ENCODE results near the gene ENTHD1.

DNA sequence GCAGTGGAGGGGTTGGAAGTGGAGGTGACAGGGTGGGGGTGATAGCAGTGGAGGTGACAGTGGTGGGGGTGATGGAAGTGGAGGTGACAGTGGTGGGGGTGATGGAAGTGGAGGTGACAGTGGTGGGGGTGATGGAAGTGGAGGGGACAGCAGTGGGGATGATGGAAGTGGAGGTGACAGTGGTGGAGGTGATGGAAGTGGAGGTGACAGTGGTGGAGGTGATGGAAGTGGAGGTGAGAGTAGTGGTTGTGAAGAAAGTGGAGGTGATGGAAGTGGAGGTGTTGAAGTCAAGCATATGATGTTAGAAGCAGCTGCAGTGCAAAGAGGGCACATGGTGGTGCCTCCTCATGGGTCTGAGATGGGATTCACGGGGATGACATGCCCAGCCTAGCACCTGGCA lies 181.5 kb downstream of the ENTHD1 start:
- TF ChIP-seq, protein P1, sequence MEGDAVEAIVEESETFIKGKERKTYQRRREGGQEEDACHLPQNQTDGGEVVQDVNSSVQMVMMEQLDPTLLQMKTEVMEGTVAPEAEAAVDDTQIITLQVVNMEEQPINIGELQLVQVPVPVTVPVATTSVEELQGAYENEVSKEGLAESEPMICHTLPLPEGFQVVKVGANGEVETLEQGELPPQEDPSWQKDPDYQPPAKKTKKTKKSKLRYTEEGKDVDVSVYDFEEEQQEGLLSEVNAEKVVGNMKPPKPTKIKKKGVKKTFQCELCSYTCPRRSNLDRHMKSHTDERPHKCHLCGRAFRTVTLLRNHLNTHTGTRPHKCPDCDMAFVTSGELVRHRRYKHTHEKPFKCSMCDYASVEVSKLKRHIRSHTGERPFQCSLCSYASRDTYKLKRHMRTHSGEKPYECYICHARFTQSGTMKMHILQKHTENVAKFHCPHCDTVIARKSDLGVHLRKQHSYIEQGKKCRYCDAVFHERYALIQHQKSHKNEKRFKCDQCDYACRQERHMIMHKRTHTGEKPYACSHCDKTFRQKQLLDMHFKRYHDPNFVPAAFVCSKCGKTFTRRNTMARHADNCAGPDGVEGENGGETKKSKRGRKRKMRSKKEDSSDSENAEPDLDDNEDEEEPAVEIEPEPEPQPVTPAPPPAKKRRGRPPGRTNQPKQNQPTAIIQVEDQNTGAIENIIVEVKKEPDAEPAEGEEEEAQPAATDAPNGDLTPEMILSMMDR (IDR thresholded peaks at IDR 0.05; ENCODE audit: low read depth, low read length, poor library complexity, severe bottlenecking), result no peak
- no peak for TF ChIP-seq EZH2phosphoT487 (IDR thresholded peaks at IDR 0.05; ENCODE audit: borderline replicate concordance, low read length)

All from DOHH2 (cell line).